T-helper 1 cell treated with Interleukin-12 subunit alpha and Interleukin-12 subunit beta and Interleukin-4 antibody, amounts not matched to agents 30 μg/mL and 1 μg/mL, for 36 hours (primary cell): Measurements from ENCODE around the gene SCFD2.
"Not testable (repeated sequence)": the region's sequence is repeated elsewhere in the genome, so short reads cannot be mapped to it uniquely, and the experiment has no call there.

Experiments
- H3K27ac Mint-ChIP-seq: one replicate; pipeline ENCODE4 v1.8.0; 2021; ENCODE audit warnings: mild to moderate bottlenecking, mixed read lengths
- H3K27me3 Mint-ChIP-seq: one replicate; pipeline ENCODE4 v1.8.0; 2021; ENCODE audit warnings: low read depth, mixed read lengths
- H3K36me3 Mint-ChIP-seq: one replicate; pipeline ENCODE4 v1.8.0; 2021; ENCODE audit warnings: low read depth, mixed read lengths
- H3K4me1 Mint-ChIP-seq: one replicate; pipeline ENCODE4 v1.8.0; 2021; ENCODE audit warnings: low read depth, mixed read lengths
- H3K4me3 Mint-ChIP-seq: one replicate; pipeline ENCODE4 v1.8.0; 2021; ENCODE audit warnings: mild to moderate bottlenecking, moderate library complexity, mixed read lengths
- H3K9me3 Mint-ChIP-seq: one replicate; pipeline ENCODE4 v1.8.0; 2021; ENCODE audit warnings: mixed read lengths

SCFD2 gene

GRCh38 chr4:53238352-53238751 is 127.5 kb downstream of the SCFD2 start:
- H3K4me1 Mint-ChIP-seq, H3K36me3 Mint-ChIP-seq, H3K27ac Mint-ChIP-seq, H3K4me3 Mint-ChIP-seq, H3K27me3 Mint-ChIP-seq: not testable (repeated sequence)
- peaks cover 13% of the 10 kb centered on the region for H3K9me3 Mint-ChIP-seq

- H3K9me3 Mint-ChIP-seq, H3K27ac Mint-ChIP-seq, H3K36me3 Mint-ChIP-seq, H3K4me3 Mint-ChIP-seq, H3K4me1 Mint-ChIP-seq, H3K27me3 Mint-ChIP-seq: not testable (repeated sequence)
Observed at GRCh38 chr4:53237811-53238210, 128.1 kb downstream of the SCFD2 start.

- not testable (repeated sequence) for H3K27me3 Mint-ChIP-seq, H3K9me3 Mint-ChIP-seq, H3K4me3 Mint-ChIP-seq, H3K36me3 Mint-ChIP-seq, H3K4me1 Mint-ChIP-seq, H3K27ac Mint-ChIP-seq
Observed at GRCh38 chr4:53236624-53237023, 129.2 kb downstream of the SCFD2 start.

GRCh38 chr4:53235547-53235946 is 130.3 kb downstream of the SCFD2 start:
- no peak overlapping the region for H3K4me3 Mint-ChIP-seq
- no peaks in the 10 kb centered on the region for H3K27me3 Mint-ChIP-seq
- H3K27ac Mint-ChIP-seq = no peak overlapping the region

GRCh38 chr4:53234669-53235068 is 131.2 kb downstream of the SCFD2 start:
- Mint-ChIP-seq H3K27ac (no peak overlapping the region), H3K4me3 (no peak overlapping the region), H3K36me3 (no peaks in the 10 kb centered on the region), H3K4me1 (peaks cover 2% of the 10 kb centered on the region), H3K27me3 (no peaks in the 10 kb centered on the region), H3K9me3 (no peaks in the 10 kb centered on the region)

More at GRCh38 chr4:53235547-53235946, 130.3 kb downstream of the SCFD2 start:
- Mint-ChIP-seq H3K9me3 (peaks cover 3% of the 10 kb centered on the region), H3K36me3 (no peaks in the 10 kb centered on the region), H3K4me1 (peaks cover 2% of the 10 kb centered on the region)

GRCh38 chr4:53234111-53234510 is 131.8 kb downstream of the SCFD2 start:
- Mint-ChIP-seq H3K27ac (no peak overlapping the region), H3K9me3 (no peaks in the 10 kb centered on the region), H3K36me3 (no peaks in the 10 kb centered on the region), H3K27me3 (no peaks in the 10 kb centered on the region), H3K4me1 (peaks cover 2% of the 10 kb centered on the region), H3K4me3 (no peak overlapping the region)

- H3K4me3 Mint-ChIP-seq = no peak overlapping the region
- H3K9me3 Mint-ChIP-seq = no peaks in the 10 kb centered on the region
- no peaks in the 10 kb centered on the region for H3K36me3 Mint-ChIP-seq
- no peaks in the 10 kb centered on the region for H3K27me3 Mint-ChIP-seq
- H3K27ac Mint-ChIP-seq = no peak overlapping the region
- peaks cover 2% of the 10 kb centered on the region for H3K4me1 Mint-ChIP-seq
Observed at GRCh38 chr4:53233114-53233795, 132.6 kb downstream of the SCFD2 start.

GRCh38 chr4:53232371-53232770 is 133.5 kb downstream of the SCFD2 start:
- H3K27ac Mint-ChIP-seq = no peak overlapping the region
- H3K4me1 Mint-ChIP-seq = peaks cover 2% of the 10 kb centered on the region
- no peaks in the 10 kb centered on the region for H3K27me3 Mint-ChIP-seq
- H3K36me3 Mint-ChIP-seq = no peaks in the 10 kb centered on the region
- H3K4me3 Mint-ChIP-seq = no peak overlapping the region
- no peaks in the 10 kb centered on the region for H3K9me3 Mint-ChIP-seq

- Mint-ChIP-seq H3K36me3 (no peaks in the 10 kb centered on the region), H3K4me3 (no peak overlapping the region), H3K27me3 (no peaks in the 10 kb centered on the region), H3K9me3 (no peaks in the 10 kb centered on the region), H3K4me1 (no peaks in the 10 kb centered on the region), H3K27ac (no peak overlapping the region)
Observed at GRCh38 chr4:53228036-53228435, 137.8 kb downstream of the SCFD2 start.

GRCh38 chr4:53227451-53227850 is 138.4 kb downstream of the SCFD2 start:
- no peaks in the 10 kb centered on the region for H3K27me3 Mint-ChIP-seq
- no peaks in the 10 kb centered on the region for H3K9me3 Mint-ChIP-seq
- no peaks in the 10 kb centered on the region for H3K4me1 Mint-ChIP-seq
- no peaks in the 10 kb centered on the region for H3K36me3 Mint-ChIP-seq
- no peak overlapping the region for H3K27ac Mint-ChIP-seq
- H3K4me3 Mint-ChIP-seq = no peak overlapping the region

- no peak overlapping the region for H3K27ac Mint-ChIP-seq
- no peaks in the 10 kb centered on the region for H3K4me1 Mint-ChIP-seq
- peaks cover 8% of the 10 kb centered on the region for H3K36me3 Mint-ChIP-seq
- H3K27me3 Mint-ChIP-seq = no peaks in the 10 kb centered on the region
- peaks cover 16% of the 10 kb centered on the region for H3K9me3 Mint-ChIP-seq
- no peak overlapping the region for H3K4me3 Mint-ChIP-seq
Observed at GRCh38 chr4:53221832-53222480, 143.9 kb downstream of the SCFD2 start.

GRCh38 chr4:53219148-53219547 is 146.7 kb downstream of the SCFD2 start:
- H3K4me3 Mint-ChIP-seq, H3K4me1 Mint-ChIP-seq, H3K36me3 Mint-ChIP-seq, H3K27me3 Mint-ChIP-seq, H3K27ac Mint-ChIP-seq: not testable (repeated sequence)
- peaks cover 19% of the 10 kb centered on the region for H3K9me3 Mint-ChIP-seq

- H3K36me3 Mint-ChIP-seq = peaks cover 4% of the 10 kb centered on the region
- no peaks in the 10 kb centered on the region for H3K9me3 Mint-ChIP-seq
- no peaks in the 10 kb centered on the region for H3K27me3 Mint-ChIP-seq
- H3K27ac Mint-ChIP-seq = no peak overlapping the region
- no peak overlapping the region for H3K4me3 Mint-ChIP-seq
- H3K4me1 Mint-ChIP-seq = no peaks in the 10 kb centered on the region
Observed at GRCh38 chr4:53208753-53209152, 157.1 kb downstream of the SCFD2 start.

- H3K4me3 Mint-ChIP-seq = no peak overlapping the region
- no peak overlapping the region for H3K27ac Mint-ChIP-seq
- no peaks in the 10 kb centered on the region for H3K27me3 Mint-ChIP-seq
- H3K36me3 Mint-ChIP-seq = peaks cover 4% of the 10 kb centered on the region
- H3K4me1 Mint-ChIP-seq = no peaks in the 10 kb centered on the region
- no peaks in the 10 kb centered on the region for H3K9me3 Mint-ChIP-seq
Observed at GRCh38 chr4:53205970-53206369, 159.9 kb downstream of the SCFD2 start.

- peaks cover 2% of the 10 kb centered on the region for H3K36me3 Mint-ChIP-seq
- H3K9me3 Mint-ChIP-seq = no peaks in the 10 kb centered on the region
- no peak overlapping the region for H3K27ac Mint-ChIP-seq
- no peaks in the 10 kb centered on the region for H3K27me3 Mint-ChIP-seq
- no peaks in the 10 kb centered on the region for H3K4me1 Mint-ChIP-seq
- H3K4me3 Mint-ChIP-seq = no peak overlapping the region
Observed at GRCh38 chr4:53199356-53199755, 166.5 kb downstream of the SCFD2 start.
